ENCODE results near the gene PGAM2.
A peak's percentile ranks its signal among the peaks of the same experiment; 100 is the strongest.

PGAM2 gene

DNA sequence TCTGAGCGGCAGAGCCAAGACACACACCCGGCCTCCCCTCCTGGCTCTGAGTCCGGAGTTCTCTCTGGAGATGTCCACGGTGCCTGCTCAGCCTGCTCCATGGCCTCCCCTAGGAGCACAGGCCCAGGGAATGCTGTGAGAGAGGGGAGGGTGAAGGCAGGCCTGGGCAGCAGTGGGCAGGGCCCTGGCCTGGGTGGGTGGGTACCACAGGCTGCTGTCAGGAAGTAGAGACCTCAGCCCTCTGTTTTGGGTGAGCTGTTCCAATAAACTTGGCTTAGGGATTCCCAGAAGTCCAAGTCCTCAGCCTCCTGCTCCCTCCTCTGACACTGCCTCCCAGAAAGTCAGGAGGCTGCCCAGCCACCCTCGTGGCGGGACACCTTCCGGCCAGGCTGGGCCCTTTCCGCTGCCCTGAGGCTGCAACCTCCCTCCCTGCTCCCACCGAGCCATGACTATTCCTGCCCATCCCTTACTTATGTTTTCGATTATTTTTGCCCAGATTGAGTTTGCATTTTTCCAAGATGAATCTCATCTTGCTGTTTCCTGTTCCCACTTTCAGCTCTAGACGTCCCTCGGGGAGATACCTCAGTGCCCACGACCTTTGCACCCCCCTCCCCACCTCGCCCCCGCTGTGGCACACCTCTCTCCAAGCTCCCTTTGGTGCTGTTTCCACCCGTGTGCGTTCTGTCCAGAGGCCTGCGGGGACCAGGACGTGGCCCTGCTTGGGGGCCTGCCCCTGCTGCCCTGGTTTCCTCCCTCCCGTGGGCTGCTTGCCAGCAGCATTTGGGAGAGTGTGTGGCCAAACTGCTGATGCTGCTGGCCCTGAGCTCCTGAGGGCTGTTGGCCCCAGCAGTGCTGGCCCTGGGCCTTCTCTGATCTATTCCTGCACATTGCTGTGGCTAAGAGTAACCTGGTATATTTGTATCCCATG lies 22.8 kb upstream of the PGAM2 start:
- peak; percentile 64 for DNase-seq (ENCODE audit: low read depth)
- H3K4me3 ChIP-seq (ENCODE audit: low read depth, low read length), result no peak overlapping the region
- TF ChIP-seq, protein P1, sequence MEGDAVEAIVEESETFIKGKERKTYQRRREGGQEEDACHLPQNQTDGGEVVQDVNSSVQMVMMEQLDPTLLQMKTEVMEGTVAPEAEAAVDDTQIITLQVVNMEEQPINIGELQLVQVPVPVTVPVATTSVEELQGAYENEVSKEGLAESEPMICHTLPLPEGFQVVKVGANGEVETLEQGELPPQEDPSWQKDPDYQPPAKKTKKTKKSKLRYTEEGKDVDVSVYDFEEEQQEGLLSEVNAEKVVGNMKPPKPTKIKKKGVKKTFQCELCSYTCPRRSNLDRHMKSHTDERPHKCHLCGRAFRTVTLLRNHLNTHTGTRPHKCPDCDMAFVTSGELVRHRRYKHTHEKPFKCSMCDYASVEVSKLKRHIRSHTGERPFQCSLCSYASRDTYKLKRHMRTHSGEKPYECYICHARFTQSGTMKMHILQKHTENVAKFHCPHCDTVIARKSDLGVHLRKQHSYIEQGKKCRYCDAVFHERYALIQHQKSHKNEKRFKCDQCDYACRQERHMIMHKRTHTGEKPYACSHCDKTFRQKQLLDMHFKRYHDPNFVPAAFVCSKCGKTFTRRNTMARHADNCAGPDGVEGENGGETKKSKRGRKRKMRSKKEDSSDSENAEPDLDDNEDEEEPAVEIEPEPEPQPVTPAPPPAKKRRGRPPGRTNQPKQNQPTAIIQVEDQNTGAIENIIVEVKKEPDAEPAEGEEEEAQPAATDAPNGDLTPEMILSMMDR (conservative IDR thresholded peaks at IDR 0.05; ENCODE audit: low read depth, low read length), result no peak

DNA sequence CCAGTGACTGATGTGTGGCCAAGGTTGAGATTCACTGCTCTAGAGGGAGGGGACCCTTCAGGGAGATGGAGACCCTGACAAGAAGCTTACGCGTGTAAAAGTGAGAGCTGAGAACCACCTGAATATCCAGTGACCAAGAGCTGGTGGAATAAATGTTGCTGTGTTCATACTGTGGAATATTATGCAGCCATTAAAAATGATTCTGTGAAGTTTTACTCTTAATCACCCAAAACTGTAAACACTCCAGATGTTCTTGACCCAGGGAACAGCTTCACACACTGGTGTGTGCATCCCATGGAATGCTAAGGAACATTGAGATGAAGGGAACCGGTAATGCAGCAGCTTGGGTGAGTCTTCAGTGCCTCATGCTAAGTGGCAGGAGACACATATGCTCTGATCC lies 21.3 kb upstream of the PGAM2 start:
- TF ChIP-seq, protein P1 (conservative IDR thresholded peaks at IDR 0.05; ENCODE audit: low read depth, low read length), result no peak
- no peak for DNase-seq (ENCODE audit: low read depth)
- H3K4me3 ChIP-seq (ENCODE audit: low read depth, low read length), result no peak overlapping the region

DNA sequence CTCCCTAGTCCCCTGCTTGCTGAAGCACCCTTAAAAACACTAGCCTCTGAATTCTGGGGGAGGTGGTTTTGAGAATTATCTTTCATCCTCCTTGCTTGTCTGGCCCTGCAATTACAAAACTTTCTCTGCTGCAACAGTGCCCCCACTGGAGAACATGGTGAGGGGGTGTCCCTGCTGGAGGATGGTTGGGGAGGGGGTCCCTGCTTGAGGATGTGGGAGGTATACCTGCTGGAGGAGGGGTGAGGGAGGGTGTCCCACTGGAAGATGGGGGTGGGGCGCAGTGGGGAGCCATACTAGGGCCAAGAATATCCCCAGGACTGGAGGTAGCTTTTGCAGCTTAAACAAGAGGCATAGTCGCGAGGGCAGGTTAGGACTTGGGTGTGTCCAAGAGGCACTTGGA lies 20.2 kb upstream of the PGAM2 start:
- DNase-seq (ENCODE audit: low read depth), result no peak

DNA sequence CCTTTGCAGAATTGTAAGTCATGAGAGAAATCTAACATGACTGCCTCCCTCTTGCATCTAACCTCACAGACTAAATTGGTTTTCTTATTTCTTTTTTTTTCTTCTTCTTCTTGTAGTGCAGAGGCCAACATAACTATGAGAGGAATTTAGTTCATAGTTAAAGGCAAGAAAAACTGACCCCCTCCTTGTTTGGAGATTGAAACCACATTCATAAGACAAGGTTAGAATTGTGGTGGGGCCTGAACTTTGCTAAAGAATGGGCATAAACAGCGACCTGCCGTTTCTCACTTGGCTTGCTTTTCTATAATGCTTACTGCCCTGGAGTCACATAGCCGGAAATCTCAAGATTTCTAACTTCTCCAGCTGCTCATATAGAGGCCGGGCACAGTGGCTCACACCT lies 19.3 kb upstream of the PGAM2 start:
- no peak overlapping the region for H3K4me3 ChIP-seq (ENCODE audit: low read depth, low read length)
- TF ChIP-seq, protein P1 (conservative IDR thresholded peaks at IDR 0.05; ENCODE audit: low read depth, low read length), result no peak
- peak; percentile 88 for DNase-seq (ENCODE audit: low read depth)

More for the DNA sequence above, 20.2 kb upstream of the PGAM2 start:
- TF ChIP-seq, protein P1 (conservative IDR thresholded peaks at IDR 0.05; ENCODE audit: low read depth, low read length), result peak; percentile 39
- no peak overlapping the region for H3K4me3 ChIP-seq (ENCODE audit: low read depth, low read length)

DNA sequence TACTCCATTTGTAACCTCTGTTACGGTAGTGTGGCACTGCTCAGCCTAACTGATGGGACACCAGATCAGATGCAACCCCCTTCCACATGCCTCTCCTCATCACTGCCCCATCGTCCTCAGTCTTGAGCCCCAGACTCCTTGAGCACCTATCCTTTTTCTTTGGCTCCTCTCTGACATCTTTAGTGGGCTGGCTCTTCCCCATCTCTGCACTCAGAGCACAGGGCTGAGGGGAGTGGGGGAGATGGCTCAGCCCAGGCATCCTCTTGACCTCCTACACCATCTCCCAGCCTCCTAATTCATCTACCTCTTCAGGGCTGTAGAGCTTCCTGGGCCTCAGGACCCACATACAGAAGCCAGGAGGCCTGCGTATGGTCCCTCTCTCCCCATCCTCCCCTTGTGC lies 18.4 kb upstream of the PGAM2 start:
- TF ChIP-seq, protein P1 (conservative IDR thresholded peaks at IDR 0.05; ENCODE audit: low read depth, low read length), result no peak
- H3K4me3 ChIP-seq (ENCODE audit: low read depth, low read length), result no peak overlapping the region
- DNase-seq (ENCODE audit: low read depth), result no peak

DNA sequence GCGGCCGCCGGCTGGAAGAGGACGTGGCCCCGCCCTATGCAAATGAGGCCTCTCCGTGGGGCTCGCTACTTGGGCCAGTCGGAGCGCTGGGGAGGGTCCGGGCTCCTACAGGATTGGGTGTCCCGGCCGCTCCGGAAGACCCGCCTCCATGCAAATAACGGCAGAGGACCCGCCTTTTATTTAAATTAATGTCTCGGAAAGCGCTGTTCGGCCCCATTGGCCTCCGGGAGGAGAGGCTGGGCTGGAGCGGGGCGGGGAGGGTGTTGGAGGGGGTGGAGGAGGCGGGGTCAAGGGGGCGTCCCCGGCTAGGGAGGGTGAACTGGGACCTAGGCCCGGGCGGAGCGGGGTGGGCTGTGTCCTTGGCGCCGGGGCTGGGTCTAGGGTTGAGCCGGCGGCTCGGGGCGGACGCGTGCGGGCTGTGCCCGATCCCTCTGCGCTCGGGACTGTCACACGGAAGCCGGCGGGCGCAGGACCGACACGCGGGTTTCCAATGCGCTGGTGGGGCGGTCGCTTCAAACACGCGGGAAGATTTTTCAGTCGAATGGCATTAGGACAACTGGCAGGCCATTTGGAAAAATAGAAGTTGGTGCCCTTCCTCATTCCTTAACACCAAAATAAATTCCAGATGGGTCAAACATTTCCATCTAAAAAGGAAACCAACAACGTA lies 17.3 kb upstream of the PGAM2 start:
- H3K4me3 ChIP-seq (ENCODE audit: low read depth, low read length), result peak overlapping the region; percentile 87
- DNase-seq (ENCODE audit: low read depth), result peak; percentile 99
- TF ChIP-seq, protein P1 (conservative IDR thresholded peaks at IDR 0.05; ENCODE audit: low read depth, low read length), result no peak

Measured in choroid plexus epithelial cell (primary cell).